NCI-H2029 treated with DMSO at 0.1 percent for 48 hours (cell line): Measurements from ENCODE around the gene WNK2.
"Not testable (repeated sequence)": the region's sequence is repeated elsewhere in the genome, so short reads cannot be mapped to it uniquely, and the experiment has no call there.

ENCODE experiments used
- DNase-seq: peaks from one replicate; lab custom pipeline; 2025; lab: John Stamatoyannopoulos, UW

Gene WNK2

DNA sequence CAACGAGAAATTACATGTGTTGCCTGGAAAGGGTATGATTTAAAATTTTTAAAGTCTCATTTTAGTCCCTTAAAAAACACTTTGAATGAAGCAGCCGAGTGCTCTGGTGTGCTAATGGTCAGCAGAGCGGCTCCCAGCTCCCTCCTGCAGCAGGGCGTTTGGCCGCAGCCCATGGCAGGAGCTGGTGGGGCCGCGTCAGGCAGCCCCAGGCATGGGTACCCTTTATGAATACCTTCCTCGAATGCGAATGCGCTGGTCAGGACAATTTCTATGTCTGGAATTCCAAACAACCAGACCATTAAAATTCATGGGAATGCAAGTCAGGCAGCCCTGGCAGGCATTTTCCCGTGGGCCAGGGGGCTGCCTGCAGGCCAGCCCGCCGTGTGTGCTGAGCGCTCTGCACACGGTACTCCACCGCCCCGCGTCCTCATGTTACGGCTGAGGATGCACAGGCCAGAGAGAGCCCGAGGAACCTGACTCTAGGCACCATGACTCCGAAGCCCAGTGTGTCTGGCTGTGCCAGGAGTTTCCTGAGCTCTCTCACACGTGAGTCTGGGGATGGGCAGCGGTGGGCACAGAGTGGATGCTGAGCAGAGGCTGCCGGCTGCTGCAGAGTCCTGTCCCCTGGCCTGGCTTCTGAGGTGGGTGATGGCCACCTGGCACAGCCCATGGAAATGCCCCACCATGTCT lies 123.7 kb downstream of the WNK2 start:
- DNase-seq = no peak

DNA sequence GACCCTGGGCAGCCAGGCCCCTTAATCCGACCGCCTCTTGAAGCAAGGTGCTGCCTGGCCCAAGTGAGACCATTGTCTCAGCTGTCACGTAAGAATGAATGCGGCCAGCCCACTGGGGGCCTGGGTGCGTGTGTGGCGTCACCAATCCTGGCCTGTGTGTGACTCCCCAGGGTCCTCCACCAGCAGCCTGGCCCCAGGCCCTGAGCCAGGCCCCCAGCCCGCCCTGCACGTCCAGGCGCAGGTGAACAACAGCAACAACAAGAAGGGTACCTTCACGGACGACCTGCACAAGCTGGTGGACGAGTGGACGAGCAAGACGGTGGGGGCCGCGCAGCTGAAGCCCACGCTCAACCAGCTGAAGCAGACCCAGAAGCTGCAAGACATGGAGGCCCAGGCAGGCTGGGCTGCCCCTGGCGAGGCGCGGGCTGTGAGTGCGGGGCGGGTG lies 124.2 kb downstream of the WNK2 start:
- DNase-seq = no peak

DNA sequence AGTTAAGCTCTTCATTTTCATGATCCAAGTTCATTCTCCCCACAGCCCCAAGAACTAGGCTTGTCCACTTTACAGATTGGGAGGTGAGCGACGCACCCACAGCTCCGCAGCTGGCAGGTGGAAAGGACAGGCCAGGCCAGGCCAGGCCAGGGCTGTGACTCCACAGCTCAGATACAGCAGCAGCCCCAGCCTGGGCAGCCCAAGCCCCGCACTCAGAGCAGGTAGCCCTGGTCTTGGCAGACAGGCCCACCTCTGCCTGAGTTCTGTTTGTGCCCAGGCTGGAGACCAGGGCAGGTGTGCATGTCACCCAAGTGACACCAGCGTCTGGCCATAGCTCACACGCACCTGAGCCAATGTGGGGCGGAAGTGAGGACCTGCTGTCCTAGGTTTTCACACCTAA lies 124.7 kb downstream of the WNK2 start:
- no peak for DNase-seq

DNA sequence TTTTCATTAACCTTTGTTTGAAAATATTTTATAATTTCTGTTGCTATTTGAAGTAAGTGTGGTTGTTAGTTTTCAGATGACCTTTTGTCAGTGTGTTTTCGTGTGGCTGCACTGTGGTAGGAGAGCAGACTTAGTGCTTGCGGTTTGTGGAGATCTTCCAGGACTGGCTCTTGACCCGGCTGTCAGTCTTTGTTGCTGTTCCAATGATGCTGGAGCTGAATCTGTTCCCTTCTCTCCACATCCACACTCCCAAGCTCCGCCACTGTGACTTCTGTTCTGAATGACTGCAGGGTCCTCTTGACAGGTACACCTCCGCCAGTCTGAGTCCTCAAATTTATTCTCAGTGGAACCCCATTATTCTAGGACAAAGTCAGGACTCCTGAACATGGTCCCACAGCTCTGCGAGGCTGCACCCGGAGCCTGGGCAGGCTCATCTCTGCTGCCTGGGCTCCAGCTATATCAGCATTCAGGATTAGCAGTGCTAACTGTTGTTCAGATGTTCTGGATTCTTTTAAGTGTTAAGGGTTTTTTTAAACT lies 126.0 kb downstream of the WNK2 start:
- DNase-seq = no peak

DNA sequence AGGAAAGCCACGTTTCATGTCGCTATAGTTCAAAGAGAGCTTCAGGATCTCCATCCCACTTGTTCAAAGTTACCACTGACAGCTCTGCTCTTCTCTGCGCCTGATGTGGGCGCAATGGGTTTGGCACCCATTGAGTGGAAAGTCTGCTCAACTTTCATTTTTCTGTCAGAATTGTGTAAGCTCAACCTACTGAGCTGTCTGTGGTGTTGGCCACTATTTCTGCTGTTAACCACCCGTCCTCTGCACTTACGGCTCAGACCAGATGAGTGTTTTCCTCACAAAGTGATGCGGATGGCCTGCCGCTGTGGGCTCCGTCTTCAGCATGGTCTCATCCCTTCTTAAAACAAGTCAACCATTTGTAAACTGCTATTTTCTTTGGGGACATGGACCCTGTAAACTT lies 131.2 kb downstream of the WNK2 start:
- DNase-seq = no peak

DNA sequence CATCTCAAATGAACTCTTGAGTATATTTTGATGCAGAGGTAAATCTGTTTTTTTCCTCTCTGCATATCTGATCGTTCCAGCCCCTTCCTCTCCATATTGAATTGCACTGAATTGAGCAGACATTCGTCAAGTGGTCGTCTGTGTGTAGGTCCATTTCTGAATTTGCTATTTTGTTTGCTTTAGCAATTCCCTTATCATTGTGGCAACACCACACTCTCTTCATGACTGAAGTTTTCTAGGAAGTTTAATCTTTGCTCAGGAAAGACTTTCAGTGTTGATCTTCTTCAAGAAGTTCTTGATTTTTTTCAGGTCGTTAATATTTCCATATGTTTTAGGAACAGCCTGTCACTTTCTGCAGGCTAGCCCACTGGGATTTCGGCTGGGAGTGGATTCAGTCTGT lies 132.0 kb downstream of the WNK2 start:
- no peak for DNase-seq

DNA sequence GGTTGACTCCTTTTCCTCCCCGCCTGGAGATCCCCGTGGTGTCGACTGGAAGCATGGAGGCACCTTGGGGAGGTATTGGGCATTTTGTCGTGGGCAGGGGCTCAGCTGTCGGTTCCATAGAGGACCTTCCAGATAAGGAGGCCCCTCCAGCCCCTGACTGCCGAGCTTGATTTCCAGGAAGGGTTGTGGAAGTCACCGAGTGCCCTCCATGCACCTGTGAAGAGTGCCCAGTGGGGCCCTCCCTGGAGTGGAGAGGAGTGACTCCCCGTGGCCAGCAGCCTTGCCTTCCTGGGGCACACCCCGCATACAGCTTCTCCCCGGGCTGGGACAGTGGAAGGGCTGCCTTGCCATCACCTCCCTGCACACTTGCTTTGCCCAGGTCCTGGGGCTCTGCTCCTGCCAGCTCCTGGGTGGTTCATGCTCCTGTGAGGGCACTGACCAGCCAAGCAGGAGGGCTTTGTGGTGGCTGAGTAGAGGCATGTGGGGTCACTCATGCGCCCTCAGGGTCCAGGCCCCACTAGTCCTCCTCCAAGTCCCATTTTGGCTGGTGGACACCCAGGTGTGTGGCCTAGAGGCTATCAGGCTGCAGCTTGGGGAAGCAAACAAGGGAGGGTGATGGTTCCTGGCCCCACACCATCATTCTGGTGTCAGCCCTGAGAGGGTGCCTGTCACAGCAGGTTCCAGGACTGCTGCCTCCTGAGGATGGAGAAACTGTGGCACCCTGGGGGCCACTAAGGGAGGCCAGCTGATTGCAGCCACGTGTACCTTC lies 133.0 kb downstream of the WNK2 start:
- DNase-seq = no peak

DNA sequence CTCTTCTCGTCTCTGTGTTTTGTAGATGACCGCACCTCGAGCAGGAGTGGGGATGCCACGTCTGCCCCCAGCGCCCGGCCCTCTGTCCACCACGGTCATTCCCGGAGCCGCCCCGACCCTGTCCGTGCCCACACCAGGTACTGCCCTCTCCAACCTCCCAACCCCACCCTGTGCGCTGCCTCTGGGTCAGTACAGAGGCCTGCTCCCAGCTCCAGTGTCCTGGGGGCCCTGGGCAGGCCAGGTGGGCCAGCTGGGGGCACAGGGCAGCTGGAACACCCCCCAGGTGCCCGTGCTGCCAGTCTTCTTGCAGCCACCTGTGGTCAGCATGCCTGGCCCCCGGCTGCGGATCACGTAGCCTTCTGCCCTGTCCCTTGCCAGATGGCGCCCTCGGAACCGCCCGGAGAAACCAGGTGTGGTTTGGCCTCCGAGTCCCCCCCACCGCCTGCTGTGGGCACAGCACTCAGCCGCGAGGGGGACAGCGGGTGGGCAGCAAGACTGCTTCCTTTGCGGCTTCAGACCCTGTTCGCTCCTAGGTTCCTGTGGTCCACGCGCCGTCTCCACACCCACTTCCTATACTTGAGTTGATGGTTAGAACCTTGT lies 133.7 kb downstream of the WNK2 start:
- DNase-seq = no peak

DNA sequence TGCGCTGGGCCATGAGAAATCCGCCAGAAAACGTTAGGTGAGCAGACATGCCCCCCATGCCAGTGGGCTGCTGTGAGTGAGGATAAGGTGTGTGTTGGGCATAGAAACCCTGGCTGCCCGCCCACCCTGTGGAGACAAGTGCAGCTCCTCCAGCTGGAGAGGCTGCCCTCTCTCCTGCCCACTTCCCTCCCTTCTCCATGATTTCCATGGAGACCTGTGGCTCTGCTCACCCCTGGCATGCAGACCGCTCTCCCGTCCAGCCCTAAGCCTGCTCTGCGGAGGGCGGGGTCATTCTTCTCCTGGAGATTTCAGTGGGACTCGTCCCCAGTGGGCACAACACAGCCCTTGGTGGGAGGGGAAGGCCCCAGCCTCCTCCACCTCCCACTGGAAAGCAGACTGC lies 134.5 kb downstream of the WNK2 start:
- no peak for DNase-seq

DNA sequence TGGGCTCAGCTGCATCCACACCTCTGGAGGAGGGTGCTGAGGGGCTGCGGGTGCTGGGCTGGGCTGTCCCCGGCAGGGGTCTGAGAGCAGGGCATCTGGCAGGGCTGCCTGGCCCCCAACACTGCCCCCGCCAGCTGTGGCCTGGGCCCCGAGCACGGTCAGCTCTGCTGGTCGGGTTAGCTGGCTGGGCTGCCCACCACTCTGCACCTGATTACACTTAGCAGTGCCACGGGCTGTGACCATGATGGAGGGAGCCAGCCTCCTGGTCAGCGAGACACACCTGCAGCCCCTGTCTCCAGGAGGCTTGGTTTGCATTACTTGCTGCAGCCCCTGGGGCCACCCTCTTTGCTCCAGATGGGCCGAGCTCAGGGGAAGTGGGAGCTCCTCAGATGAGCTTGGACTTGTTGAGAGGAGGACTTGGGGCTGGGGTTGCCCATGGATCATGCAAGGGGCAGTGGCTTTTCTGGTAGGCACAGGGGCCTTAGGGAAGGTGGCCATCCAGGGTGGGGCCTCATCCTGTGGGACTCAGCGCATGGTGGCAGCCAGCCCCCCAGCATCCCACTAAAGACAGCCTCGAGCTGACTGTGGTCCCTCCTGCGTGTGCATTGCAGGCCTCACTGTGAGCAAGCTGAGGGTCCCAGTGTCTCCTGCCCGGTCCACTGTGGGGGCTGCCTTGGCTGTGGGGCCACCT lies 135.5 kb downstream of the WNK2 start:
- DNase-seq = no peak

DNA sequence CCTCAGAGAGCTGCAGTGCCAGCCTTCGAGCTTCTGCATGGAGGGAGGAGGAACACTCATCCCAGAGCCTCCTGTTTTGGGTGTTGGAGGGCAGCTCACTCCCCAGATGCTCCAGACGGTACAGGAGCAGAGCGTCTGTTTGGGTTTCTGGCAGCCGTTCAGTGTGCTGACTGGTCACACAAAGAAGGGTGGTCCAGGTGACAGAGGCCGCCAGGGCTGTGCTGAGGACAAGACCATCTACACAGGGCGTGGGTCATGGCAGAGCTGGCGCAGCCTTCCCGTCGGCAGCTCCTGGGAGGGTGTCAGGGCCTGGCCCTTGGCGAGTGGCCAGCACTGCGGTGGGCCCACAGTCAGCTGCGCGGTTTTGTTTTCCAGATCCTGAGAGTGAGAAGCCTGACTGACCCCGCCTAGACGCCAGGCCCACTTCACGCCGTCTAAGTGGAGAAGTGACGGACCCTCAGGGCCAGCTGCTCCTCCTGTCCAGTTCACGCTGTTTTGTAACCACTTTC lies 136.1 kb downstream of the WNK2 start:
- DNase-seq = no peak

DNA sequence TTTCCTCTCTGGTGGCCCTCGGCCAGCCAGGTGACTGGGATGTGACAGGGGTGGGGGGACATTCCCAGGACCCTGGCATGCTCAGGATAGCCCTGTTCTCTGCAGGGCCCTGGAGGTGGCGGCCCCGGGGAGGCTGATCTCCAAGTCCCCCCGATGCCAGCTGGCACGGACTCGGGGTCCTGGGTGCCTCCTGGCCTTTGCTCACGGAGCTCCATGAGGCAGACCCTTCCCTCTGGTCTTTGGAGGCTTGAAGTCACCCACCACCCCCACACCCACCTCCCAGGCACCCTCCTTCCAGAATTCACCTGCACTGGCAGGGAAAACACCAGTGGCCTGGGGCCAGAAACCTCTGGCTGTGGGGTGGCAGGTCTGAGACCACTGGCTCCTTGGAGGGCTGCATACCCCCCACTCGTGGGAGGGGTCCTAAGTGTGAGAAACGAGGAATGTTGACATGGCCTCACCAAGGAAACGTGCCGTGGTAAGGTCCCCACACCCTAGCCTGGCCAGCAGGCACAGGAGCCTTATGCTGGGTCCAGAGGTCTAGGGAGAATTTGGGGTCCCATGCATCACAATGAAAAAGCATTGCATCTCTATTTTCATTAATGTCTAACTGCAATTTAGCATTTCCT lies 136.8 kb downstream of the WNK2 start:
- DNase-seq = no peak

DNA sequence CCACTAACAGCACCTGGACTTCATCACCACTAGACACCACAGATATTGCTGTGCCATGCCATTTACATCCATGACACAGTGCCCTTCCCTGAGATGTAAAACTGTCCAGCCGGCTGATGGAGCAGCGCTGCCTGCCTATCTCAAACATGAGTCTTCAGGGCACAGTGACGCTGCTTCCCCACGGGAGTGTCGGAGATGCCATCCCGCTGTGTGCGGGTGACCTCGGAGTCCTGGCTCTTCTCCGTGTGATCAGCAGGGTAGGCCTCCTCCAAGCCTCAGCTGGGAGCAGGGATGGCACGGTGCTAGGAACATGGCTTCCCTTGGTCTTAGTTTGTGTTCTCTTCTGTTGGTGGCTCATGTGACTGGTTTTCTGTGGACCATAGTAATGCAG lies 137.3 kb downstream of the WNK2 start:
- DNase-seq = no peak

DNA sequence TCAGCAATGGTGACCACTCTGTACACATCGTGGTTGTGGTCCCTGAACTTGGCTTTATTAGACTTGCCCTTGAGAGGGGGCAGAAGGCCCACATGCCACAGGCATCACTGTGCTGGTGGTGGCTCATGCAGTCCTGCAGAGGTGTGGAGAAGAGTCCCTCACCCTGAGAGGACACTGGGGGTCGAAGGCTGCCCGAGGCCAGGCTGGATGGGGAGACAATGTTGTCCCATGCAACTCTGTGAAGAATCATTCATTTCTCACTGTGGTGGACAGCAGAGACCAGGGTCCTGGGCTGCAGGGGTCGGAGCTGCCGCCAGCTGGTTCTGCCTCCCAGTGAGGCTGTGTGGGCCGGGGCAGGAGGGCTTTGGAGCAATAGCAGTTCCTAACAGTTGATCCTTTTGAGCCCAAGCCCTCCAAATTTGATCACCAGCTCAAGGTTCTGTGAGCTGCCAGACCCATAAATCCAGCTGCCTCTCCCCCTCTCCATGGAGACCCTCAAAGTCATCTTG lies 139.6 kb downstream of the WNK2 start:
- DNase-seq = not testable (repeated sequence)

DNA sequence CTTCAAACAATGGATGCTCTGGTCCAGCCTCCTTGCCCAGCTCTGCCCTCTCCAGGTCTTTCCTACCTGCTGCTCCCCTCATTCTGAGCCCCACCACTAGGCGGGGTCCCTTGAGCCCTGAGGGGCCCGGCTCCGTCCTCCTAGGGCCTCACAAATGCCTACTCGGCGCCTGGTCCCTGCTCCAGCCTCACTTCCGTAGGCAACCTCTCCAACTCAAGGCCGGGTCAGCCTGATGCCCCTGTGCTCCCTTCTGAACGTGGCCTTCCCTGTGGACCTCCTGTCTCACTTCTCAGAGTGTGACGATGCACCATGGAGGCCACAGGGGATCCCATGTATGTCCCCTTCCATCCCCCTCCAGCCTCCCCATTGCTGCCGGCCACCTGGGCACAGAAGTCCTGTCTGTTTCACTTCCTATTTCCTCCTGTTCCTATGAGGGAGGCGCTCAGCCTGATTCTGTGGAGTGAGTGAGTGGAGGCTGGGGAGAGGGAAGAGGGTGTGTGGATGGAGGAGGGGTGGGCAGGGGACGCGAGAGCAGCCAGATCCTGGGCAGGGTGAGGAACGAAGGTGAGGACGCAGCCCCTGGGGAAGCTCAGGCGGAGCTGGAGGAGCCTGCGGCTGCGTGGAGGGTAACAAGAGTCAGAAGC lies 140.4 kb downstream of the WNK2 start:
- DNase-seq = no peak

DNA sequence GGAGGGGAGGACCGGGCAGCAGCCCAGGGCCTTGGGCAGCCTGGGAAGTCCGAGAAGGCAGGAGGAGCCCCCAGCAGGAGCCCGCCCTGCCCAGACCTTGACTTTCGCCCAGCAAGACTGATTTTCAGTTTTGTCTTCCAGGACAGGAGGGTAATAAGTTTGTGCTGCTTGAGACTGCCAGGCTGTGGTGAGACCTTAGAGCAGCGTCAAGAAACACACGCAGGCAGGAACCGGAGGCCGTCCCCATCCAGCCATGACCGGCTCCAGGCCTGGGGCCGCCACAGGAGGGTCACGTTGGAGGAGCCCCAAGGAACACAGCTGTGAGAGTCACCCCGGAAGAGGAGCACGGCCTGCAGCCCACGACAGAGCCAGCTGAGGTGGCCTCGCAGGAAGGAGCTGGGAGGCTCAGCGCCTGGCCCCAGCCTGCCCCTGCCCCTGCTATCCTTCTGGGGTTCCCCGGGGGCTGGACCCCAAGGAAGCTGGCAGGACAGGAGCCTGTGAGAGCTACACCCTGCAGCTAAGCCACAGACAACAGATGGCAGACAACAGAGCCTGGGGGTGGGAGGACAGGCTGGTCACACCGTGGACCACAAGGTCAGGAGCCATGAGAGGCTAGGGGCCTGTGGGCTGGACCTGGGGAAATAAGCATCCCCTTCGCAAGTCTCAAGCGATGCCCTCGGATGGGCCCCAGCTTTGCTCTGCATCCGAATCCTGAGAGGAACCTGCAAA lies 141.5 kb downstream of the WNK2 start:
- no peak for DNase-seq

DNA sequence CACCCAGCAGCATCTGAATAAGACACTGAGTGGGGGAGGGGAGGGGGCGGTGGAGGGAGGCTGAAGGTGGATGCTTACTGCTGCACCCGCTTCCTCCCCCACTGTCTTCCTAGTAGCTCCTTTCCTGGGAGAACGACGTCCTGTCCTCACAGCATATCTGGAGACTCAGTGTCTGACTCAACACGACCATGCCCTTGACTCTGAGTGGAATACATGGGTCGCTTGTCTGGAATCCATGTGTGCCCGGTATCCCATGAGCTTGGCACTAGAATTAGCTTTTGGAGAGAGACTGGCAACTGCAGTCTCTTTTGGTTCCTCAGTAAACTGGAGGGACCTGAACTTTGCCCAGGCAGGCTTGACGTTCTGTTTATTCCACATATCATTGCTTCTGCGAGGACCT lies 142.1 kb downstream of the WNK2 start:
- no peak for DNase-seq

DNA sequence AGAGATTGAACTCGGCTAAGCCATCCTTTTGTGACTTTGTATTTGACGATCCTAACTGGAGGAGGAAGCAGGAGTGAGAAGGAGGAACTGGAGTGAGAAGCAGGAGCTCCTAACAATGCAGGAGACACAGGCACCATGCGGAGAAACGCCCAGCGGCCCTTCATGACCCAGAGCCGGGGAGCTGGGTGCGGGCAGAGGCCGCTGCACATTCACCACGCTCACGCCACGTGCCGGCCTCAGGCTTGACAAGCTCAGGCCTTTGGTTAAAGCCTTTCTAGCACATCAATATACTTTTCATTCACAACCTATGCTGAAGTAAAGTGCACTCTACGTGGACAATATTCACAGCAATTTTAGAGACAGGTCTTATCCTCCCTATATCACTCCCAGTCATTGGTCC lies 142.7 kb downstream of the WNK2 start:
- no peak for DNase-seq

DNA sequence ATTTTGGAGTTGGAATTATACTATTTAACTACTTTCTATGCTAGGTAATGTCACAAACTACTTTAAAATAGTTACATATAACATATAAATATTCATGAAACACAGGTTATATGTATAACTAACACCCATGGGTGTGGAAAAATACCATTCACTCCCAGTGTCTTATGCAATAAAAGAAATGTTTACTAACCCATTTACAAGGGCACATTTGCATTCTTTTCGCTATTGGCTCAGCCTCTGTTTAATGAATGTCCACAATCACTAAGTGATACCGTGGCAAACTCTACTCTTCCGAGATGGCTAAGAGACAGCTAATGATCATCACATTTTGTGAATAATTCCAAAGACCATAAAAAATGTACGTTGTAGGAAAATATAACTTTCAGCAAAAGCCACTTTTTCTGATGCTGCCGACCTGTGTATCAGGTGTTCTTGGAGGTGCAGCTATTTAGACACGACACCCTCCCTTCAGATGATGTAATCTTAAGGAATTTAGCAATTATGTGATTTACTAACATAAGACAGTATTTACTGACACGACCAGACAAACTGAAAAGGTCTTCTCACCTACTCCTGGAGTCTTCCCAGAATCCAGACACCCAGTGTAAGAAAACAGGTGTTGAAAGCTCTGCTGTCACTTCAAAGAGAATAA lies 145.8 kb downstream of the WNK2 start:
- DNase-seq = no peak

DNA sequence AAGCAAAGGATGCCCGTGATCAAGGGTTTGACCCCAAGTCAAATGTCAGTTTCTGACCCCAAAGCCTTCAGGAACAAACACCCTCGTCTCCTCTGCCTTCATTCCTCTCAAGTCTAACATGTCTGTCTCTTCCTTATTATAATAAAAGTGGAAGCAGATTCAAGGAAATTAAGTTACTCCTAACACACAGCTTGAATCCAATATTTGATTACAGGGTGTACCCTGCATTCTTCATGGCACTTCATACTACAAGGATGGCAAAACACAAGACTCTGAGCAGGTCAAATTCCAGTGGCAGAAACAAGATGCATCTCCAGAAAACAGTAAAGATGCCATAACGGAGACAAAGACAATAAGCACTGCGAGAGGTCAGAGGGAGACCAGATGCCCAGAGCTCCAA lies 148.4 kb downstream of the WNK2 start:
- no peak for DNase-seq
